Stimulated activated CD8-positive, alpha-beta memory T cell treated with anti-CD3 and anti-CD28 coated beads, Interleukin-2, amount 100 ng/mL, for 48 hours (primary cell): ENCODE results near the gene CASTOR2.
"Not testable (repeated sequence)": the region's sequence is repeated elsewhere in the genome, so short reads cannot be mapped to it uniquely, and the experiment has no call there.

Experiments
- DNase-seq, 2 donors: peaks; one replicate each; pipeline ENCODE4 v3.0.0-alpha.2; 2020; ENCODE audit warnings: low read depth in 2 of 2

The CASTOR2 gene

GRCh38 chr7:75050501-75050900 is 86.0 kb downstream of the CASTOR2 start:
- no peak for DNase-seq

GRCh38 chr7:75054744-75055143 is 90.2 kb downstream of the CASTOR2 start:
- DNase-seq, result no peak

GRCh38 chr7:75055155-75055554 is 90.7 kb downstream of the CASTOR2 start:
- no peak for DNase-seq

- no peak for DNase-seq
These were observed 91.6 kb downstream of the CASTOR2 start for GRCh38 chr7:75055830-75056772.

- no peak for DNase-seq
These were observed 93.9 kb downstream of the CASTOR2 start for GRCh38 chr7:75058406-75058805.

GRCh38 chr7:75064291-75064690 is 99.8 kb downstream of the CASTOR2 start:
- DNase-seq, result no peak

GRCh38 chr7:75064801-75065200 is 100.3 kb downstream of the CASTOR2 start:
- DNase-seq, result no peak

GRCh38 chr7:75066521-75066920 is 102.0 kb downstream of the CASTOR2 start:
- no peak for DNase-seq

- DNase-seq, result no peak
These were observed 108.4 kb downstream of the CASTOR2 start for GRCh38 chr7:75072981-75073283.

- not testable (repeated sequence) for DNase-seq
These were observed 109.7 kb downstream of the CASTOR2 start for GRCh38 chr7:75074262-75074641.
